ENCODE results near the gene FUNDC2.

Gene FUNDC2

GRCh38 chrX:155009994-155010472 lies 16.6 kb upstream of the FUNDC2 start (continued):
- no peak for TF ChIP-seq EGR2 (tag by site-specific recombination; IDR thresholded peaks at IDR 0.05; ENCODE audit: low read depth)
- TF ChIP-seq OSR2 (tag by site-specific recombination; IDR thresholded peaks at IDR 0.05): no peak
- TF ChIP-seq ZNF221 (tag by site-specific recombination; IDR thresholded peaks at IDR 0.05; ENCODE audit: borderline replicate concordance): no peak

- H3K36me3 ChIP-seq (ENCODE audit: control insufficient read depth in 2 of 2, insufficient read depth in 1 of 2, low read length in 2 of 2): no peaks in the 10 kb centered on the region
- no peak overlapping the region for H3K4me3 ChIP-seq (ENCODE audit: low read depth, low read length)
- ChIA-PET CTCF (no interaction called here), POLR2A (no interaction called here)
- no peaks in the 10 kb centered on the region; the same call in 1 of the 2 replicates for H3K4me1 ChIP-seq (ENCODE audit: control insufficient read depth, insufficient read depth, low read length)
- TF ChIP-seq ZNF624 (tag by site-specific recombination; IDR thresholded peaks at IDR 0.05) (no peak), ZBTB10 (tag by site-specific recombination; IDR thresholded peaks at IDR 0.05) (no peak), ZXDB (tag by site-specific recombination; IDR thresholded peaks at IDR 0.05) (no peak), ZEB2 (tag by site-specific recombination; IDR thresholded peaks at IDR 0.05) (no peak), ZNF629 (tag by site-specific recombination; IDR thresholded peaks at IDR 0.05) (no peak), ZNF501 (tag by site-specific recombination; IDR thresholded peaks at IDR 0.05) (no peak)
- H3K9me3 ChIP-seq (ENCODE audit: control insufficient read depth, insufficient read depth, low read depth, low read length): no peaks in the 10 kb centered on the region
- H3K27ac ChIP-seq (ENCODE audit: extremely low read depth, low read depth, low read length): no peak overlapping the region
Observed at GRCh38 chrX:155020591-155020990, 6.1 kb upstream of the FUNDC2 start.

GRCh38 chrX:155022585-155022984 lies 4.1 kb upstream of the FUNDC2 start, which contains the start of gene F8:
Gene F8 (minus strand): TSS chrX:155022723. CDS start chrX:155022552, 171 bp downstream.
- H3K27ac ChIP-seq (ENCODE audit: extremely low read depth, low read depth, low read length): no peak within 1 kb of the TSS
- H3K4me1 ChIP-seq (ENCODE audit: control insufficient read depth, insufficient read depth, low read length): no peaks in the 10 kb centered on the region; the same call in 1 of the 2 replicates
- no peak within 1 kb of the TSS for H3K4me3 ChIP-seq (ENCODE audit: low read depth, low read length)
- POLR2A ChIA-PET: no interaction called here
- CTCF ChIA-PET: interaction anchor here (0.6 to 0.7 kb wide), 2 partner anchors 8 to 513 kb away, joined by 3 to 4 read pairs; no protein-coding TSS in a partner anchor
- no peak for TF ChIP-seq ZBTB6 (tag by site-specific recombination; IDR thresholded peaks at IDR 0.05)
- TF ChIP-seq TSHZ1 (tag by site-specific recombination; IDR thresholded peaks at IDR 0.05; ENCODE audit: borderline replicate concordance): no peak
- TF ChIP-seq ZNF366 (tag by site-specific recombination; conservative IDR thresholded peaks at IDR 0.05): no peak
- TF ChIP-seq ZNF155 (tag by site-specific recombination; IDR thresholded peaks at IDR 0.05): no peak
- no peak for TF ChIP-seq ZNF404 (tag by site-specific recombination; IDR thresholded peaks at IDR 0.05)
- TF ChIP-seq FEZF1 (tag by site-specific recombination; IDR thresholded peaks at IDR 0.05): no peak
- no peaks in the 10 kb centered on the region for H3K9me3 ChIP-seq (ENCODE audit: control insufficient read depth, insufficient read depth, low read depth, low read length)
- H3K36me3 ChIP-seq (ENCODE audit: control insufficient read depth in 2 of 2, insufficient read depth in 1 of 2, low read length in 2 of 2): no peaks in the 10 kb centered on the region
